Body of pancreas (tissue), 4 donors: ENCODE data around the gene CBR3. TPM values are rescaled to one million over a fixed set of nuclear protein-coding genes. Genes with fewer than 3 reads are reported as not detected.

Source experiments
- ATAC-seq: fragments of 150-250 bp; one replicate; pipeline ENCODE4 v1.9.1; 2016
- DNase-seq, 4 donors: peaks; one replicate each; pipeline ENCODE4 v3.0.0-alpha.2; 2019
- H3K27ac ChIP-seq, 4 donors: fragments of 200-600 bp; sonication (generic); 1 replicate in 3 of 4; 2 replicates in 1 of 4; pipeline versions ENCODE4 v1.5.1 to v1.6.1; 2016 to 2019; ENCODE audit warnings: mild to moderate bottlenecking in 1 of 4, mixed read lengths in 1 of 4, moderate library complexity in 1 of 4
- H3K27me3 ChIP-seq, 2 donors: fragments of 200-600 bp; sonication (generic); one replicate each; pipeline ENCODE4 v1.6.0; 2016; ENCODE audit warnings: mild to moderate bottlenecking in 1 of 2
- H3K36me3 ChIP-seq, 2 donors: fragments of 200-600 bp; sonication (generic); replicated peaks in 1 of 2; 2 replicates each; pipeline ENCODE4 v1.5.1; 2016; ENCODE audit warnings: low read depth in 2 of 2; ENCODE audit not compliant: insufficient read depth in 1 of 2
- H3K4me1 ChIP-seq: fragments of 200-600 bp; sonication (generic); one replicate; pipeline ENCODE4 v1.6.0; 2016
- H3K4me3 ChIP-seq, 2 donors: fragments of 200-600 bp; sonication (generic); 1 replicate in 1 of 2; 2 replicates in 1 of 2; pipeline ENCODE4 v1.5.1; 2016 to 2019
- H3K9me3 ChIP-seq, 3 donors: fragments of 200-600 bp; sonication (generic); 1 replicate in 2 of 3; 2 replicates in 1 of 3; pipeline ENCODE4 v1.5.1; 2016
- CTCF ChIP-seq, 7 experiments: fragments of 450-650 bp in 4 of 7; fragments of 200-600 bp in 3 of 7; sonication (generic) in 3 of 7; IDR thresholded peaks; one replicate each; pipeline ENCODE4 v1.5.1; 2016 to 2019; ENCODE audit warnings: antibody characterized with exemption in 7 of 7
- POLR2A ChIP-seq, 3 donors: fragments of 450-650 bp; IDR thresholded peaks; one replicate each; pipeline ENCODE4 v1.6.1; 2016; ENCODE audit warnings: antibody characterized with exemption in 3 of 3, mild to moderate bottlenecking in 2 of 3
- WGBS, 2 donors: methylation state at CpG; one replicate each; pipeline ENCODE4 v1.1.5; 2017; 5-methylcytosine and 5-hydroxymethylcytosine counted together
- intact Hi-C: fragments of 100-400 bp; cut with DNase I; formaldehyde crosslinking; loops from one replicate; pipeline ENCODE4 v1.15.1; 2023
- total RNA-seq, 2 donors: library from RNA; depleted of rRNA; stranded (reverse); fragments of >200 nt; gene quantifications; one replicate each; pipeline ENCODE4 v1.1.0, GENCODE V29; 2016

The CBR3 gene
- total RNA-seq, 2 donors from 2014 or later: 0.52 to 1.3 TPM

- DNase-seq (no peak), ATAC-seq (no peak)
- Histone ChIP-seq H3K4me3 (no peak overlapping the region), H3K27me3 (no peaks in the 10 kb centered on the region), H3K36me3 (no peaks in the 10 kb centered on the region), H3K4me1 (peaks cover 12% of the 10 kb centered on the region), H3K9me3 (no peaks in the 10 kb centered on the region), H3K27ac (no peak overlapping the region)
- no peak for TF ChIP-seq CTCF (IDR thresholded peaks at IDR 0.05)
- TF ChIP-seq POLR2A (IDR thresholded peaks at IDR 0.05): no peak
- intact Hi-C loops: no loop called here
- 92 to 95% methylated on average over 11 of the region's 11 CpGs for WGBS, 2 donors
These were observed 30.5 kb downstream of the CBR3 start for GRCh38 chr21:36165356-36165755.

GRCh38 chr21:36166705-36167104 is 31.8 kb downstream of the CBR3 start:
- Histone ChIP-seq H3K9me3 (no peaks in the 10 kb centered on the region), H3K36me3 (no peaks in the 10 kb centered on the region), H3K4me1 (peaks cover 12% of the 10 kb centered on the region), H3K27me3 (no peaks in the 10 kb centered on the region), H3K4me3 (no peak overlapping the region), H3K27ac (no peak overlapping the region)
- TF ChIP-seq POLR2A (IDR thresholded peaks at IDR 0.05) (no peak), CTCF (IDR thresholded peaks at IDR 0.05) (no peak)
- DNase-seq: no peak
- no peak for ATAC-seq
- intact Hi-C loops: no loop called here
- WGBS, 2 donors: 81 to 91% methylated on average over 7 of the region's 7 CpGs

- H3K27me3 ChIP-seq: no peaks in the 10 kb centered on the region
- H3K9me3 ChIP-seq: no peaks in the 10 kb centered on the region
- H3K4me3 ChIP-seq: no peak overlapping the region
- no peak overlapping the region for H3K27ac ChIP-seq
- TF ChIP-seq CTCF (IDR thresholded peaks at IDR 0.05): no peak
- no peak for TF ChIP-seq POLR2A (IDR thresholded peaks at IDR 0.05)
- intact Hi-C loops: no loop called here
- WGBS, 2 donors: 76 to 93% methylated on average over 4 of the region's 4 CpGs
- no peaks in the 10 kb centered on the region for H3K36me3 ChIP-seq
- no peak for ATAC-seq
- H3K4me1 ChIP-seq: peaks cover 12% of the 10 kb centered on the region
- no peak for DNase-seq
These were observed 32.7 kb downstream of the CBR3 start for GRCh38 chr21:36167541-36167940.

GRCh38 chr21:36169470-36170128 is 34.7 kb downstream of the CBR3 start:
- Histone ChIP-seq H3K9me3 (no peaks in the 10 kb centered on the region), H3K27ac (no peak overlapping the region), H3K27me3 (no peaks in the 10 kb centered on the region), H3K36me3 (no peaks in the 10 kb centered on the region), H3K4me3 (no peak overlapping the region), H3K4me1 (peaks cover 1% of the 10 kb centered on the region)
- DNase-seq: no peak
- no peak for TF ChIP-seq CTCF (IDR thresholded peaks at IDR 0.05)
- TF ChIP-seq POLR2A (IDR thresholded peaks at IDR 0.05): no peak
- no peak for ATAC-seq
- 91 to 92% methylated on average over 15 to 19 of the region's 19 CpGs for WGBS, 2 donors
- intact Hi-C loops: no loop called here

- no peaks in the 10 kb centered on the region for H3K27me3 ChIP-seq
These were observed 35.9 kb downstream of the CBR3 start for GRCh38 chr21:36170823-36171222.

More at GRCh38 chr21:36170823-36171222, 35.9 kb downstream of the CBR3 start:
- WGBS, 2 donors: 94 to 97% methylated on average over 6 of the region's 6 CpGs
- no peak for ATAC-seq
- Histone ChIP-seq H3K4me3 (no peak overlapping the region), H3K36me3 (no peaks in the 10 kb centered on the region), H3K27ac (no peak overlapping the region), H3K9me3 (no peaks in the 10 kb centered on the region), H3K4me1 (no peaks in the 10 kb centered on the region)
- DNase-seq: no peak
- TF ChIP-seq POLR2A (IDR thresholded peaks at IDR 0.05) (no peak), CTCF (IDR thresholded peaks at IDR 0.05) (no peak)
- intact Hi-C loops: no loop called here
